ENCODE data around the gene STK10. TPM values are rescaled to one million over a fixed set of nuclear protein-coding genes. Genes with fewer than 3 reads are reported as not detected.

Gene STK10
- total RNA-seq, 2 donors from 2014 or later: 14.3 to 17.9 TPM

DNA sequence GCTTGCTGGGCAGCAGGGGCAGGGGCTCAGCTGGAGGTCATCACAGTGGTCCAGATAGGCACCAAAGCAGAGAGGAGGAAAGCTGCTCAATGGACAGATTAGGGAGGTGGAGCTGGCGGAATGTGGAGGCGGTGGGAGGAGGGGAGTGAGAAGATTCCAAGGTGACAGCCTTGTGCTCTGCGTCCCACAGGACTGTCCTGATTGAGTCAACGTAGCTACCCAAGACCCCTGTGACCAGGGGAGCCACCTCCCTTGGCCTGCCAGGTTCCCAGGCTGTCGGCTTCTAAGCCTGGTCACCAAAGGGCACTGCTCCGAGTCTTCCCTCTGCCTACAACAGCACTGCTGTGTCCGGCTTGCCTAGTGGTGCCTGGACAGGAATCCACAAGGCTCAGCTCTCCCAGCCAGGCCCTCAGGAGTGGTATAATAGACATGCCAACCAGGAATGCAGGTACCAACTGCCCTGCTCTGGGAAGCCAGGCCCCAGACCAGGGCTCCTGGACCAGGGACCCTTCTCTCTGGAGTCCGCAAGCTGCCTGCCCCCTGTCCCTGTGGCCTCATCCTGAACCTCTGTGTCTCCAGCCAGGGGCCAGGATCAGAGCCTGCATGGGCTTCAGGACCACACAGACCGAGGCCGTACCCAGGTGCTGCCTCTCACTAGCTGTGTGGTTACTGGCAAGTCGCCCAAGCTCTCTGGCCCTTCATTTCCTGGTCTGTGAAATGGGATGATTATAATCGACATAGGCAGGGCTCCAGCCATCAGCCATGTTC, 67.9 kb downstream of the STK10 start:
- Histone ChIP-seq H3K4me1 (ENCODE audit: control insufficient read depth, insufficient read depth, low read length) (no peaks in the 10 kb centered on the region), H3K27me3 (ENCODE audit: control insufficient read depth, insufficient read depth, low read length, poor library complexity, severe bottlenecking) (no peaks in the 10 kb centered on the region), H3K4me3 (ENCODE audit: low read length) (no peak overlapping the region), H3K36me3 (ENCODE audit: control insufficient read depth, insufficient read depth, low read length) (peaks cover 3% of the 10 kb centered on the region), H3K9ac (ENCODE audit: extremely low read depth, low read length, poor library complexity, severe bottlenecking) (no peak overlapping the region), H3K9me3 (ENCODE audit: control insufficient read depth, low read length) (no peaks in the 10 kb centered on the region), H3K27ac (ENCODE audit: low read depth, low read length) (no peak overlapping the region)
- peaks cover 10% of the 10 kb centered on the region for H3K36me3 Mint-ChIP-seq (ENCODE audit: low read depth)
- H3K9me3 Mint-ChIP-seq: no peaks in the 10 kb centered on the region
- no peaks in the 10 kb centered on the region for H3K27me3 Mint-ChIP-seq (ENCODE audit: insufficient read depth)
- WGBS, 2 experiments (ENCODE audit: insufficient coverage in 1 of 2, insufficient read length in 1 of 2): 77 to 83% methylated on average over 9 to 12 of the region's 12 CpGs
- peak; percentile 72 for DNase-seq
- H3K27ac Mint-ChIP-seq: no peak overlapping the region
- TF ChIP-seq, protein P1, sequence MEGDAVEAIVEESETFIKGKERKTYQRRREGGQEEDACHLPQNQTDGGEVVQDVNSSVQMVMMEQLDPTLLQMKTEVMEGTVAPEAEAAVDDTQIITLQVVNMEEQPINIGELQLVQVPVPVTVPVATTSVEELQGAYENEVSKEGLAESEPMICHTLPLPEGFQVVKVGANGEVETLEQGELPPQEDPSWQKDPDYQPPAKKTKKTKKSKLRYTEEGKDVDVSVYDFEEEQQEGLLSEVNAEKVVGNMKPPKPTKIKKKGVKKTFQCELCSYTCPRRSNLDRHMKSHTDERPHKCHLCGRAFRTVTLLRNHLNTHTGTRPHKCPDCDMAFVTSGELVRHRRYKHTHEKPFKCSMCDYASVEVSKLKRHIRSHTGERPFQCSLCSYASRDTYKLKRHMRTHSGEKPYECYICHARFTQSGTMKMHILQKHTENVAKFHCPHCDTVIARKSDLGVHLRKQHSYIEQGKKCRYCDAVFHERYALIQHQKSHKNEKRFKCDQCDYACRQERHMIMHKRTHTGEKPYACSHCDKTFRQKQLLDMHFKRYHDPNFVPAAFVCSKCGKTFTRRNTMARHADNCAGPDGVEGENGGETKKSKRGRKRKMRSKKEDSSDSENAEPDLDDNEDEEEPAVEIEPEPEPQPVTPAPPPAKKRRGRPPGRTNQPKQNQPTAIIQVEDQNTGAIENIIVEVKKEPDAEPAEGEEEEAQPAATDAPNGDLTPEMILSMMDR (conservative IDR thresholded peaks at IDR 0.05): no peak
- no peak overlapping the region for H3K4me3 Mint-ChIP-seq
- H3K4me1 Mint-ChIP-seq: no peaks in the 10 kb centered on the region

DNA sequence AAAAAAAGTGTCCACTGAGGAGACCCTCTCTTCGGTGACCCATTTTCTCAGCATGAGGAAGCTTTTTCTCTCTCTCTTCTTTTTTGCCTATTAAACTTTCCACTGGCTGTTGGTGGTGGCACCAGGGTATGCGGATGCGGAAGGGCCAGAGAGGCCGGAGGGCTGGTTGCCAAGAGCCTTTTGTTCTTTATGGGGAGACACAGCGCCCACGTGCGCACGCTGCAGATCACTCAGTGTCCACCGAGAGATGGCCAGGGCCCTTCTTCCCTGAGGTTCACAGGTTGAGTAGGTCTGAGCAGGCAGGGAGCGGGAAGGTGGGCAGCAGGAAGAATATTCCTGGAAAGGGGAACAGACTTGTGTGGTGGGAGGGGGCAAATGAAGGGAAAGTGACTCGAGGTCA, 69.1 kb downstream of the STK10 start:
- no peaks in the 10 kb centered on the region for H3K27me3 Mint-ChIP-seq (ENCODE audit: insufficient read depth)
- H3K4me3 ChIP-seq (ENCODE audit: low read length): no peak overlapping the region
- peaks cover 3% of the 10 kb centered on the region for H3K36me3 ChIP-seq (ENCODE audit: control insufficient read depth, insufficient read depth, low read length)
- H3K9ac ChIP-seq (ENCODE audit: extremely low read depth, low read length, poor library complexity, severe bottlenecking): no peak overlapping the region
- H3K4me1 ChIP-seq (ENCODE audit: control insufficient read depth, insufficient read depth, low read length): no peaks in the 10 kb centered on the region
- DNase-seq: no peak
- H3K4me1 Mint-ChIP-seq: no peaks in the 10 kb centered on the region
- TF ChIP-seq, protein P1 (conservative IDR thresholded peaks at IDR 0.05): no peak
- no peak overlapping the region for H3K27ac Mint-ChIP-seq
- no peaks in the 10 kb centered on the region for H3K9me3 Mint-ChIP-seq
- no peaks in the 10 kb centered on the region for H3K9me3 ChIP-seq (ENCODE audit: control insufficient read depth, low read length)
- WGBS, 2 experiments (ENCODE audit: insufficient coverage in 1 of 2, insufficient read length in 1 of 2): 94 to 95% methylated on average over 7 to 11 of the region's 11 CpGs
- peaks cover 15% of the 10 kb centered on the region for H3K36me3 Mint-ChIP-seq (ENCODE audit: low read depth)
- no peaks in the 10 kb centered on the region for H3K27me3 ChIP-seq (ENCODE audit: control insufficient read depth, insufficient read depth, low read length, poor library complexity, severe bottlenecking)
- H3K27ac ChIP-seq (ENCODE audit: low read depth, low read length): no peak overlapping the region
- no peak overlapping the region for H3K4me3 Mint-ChIP-seq

DNA sequence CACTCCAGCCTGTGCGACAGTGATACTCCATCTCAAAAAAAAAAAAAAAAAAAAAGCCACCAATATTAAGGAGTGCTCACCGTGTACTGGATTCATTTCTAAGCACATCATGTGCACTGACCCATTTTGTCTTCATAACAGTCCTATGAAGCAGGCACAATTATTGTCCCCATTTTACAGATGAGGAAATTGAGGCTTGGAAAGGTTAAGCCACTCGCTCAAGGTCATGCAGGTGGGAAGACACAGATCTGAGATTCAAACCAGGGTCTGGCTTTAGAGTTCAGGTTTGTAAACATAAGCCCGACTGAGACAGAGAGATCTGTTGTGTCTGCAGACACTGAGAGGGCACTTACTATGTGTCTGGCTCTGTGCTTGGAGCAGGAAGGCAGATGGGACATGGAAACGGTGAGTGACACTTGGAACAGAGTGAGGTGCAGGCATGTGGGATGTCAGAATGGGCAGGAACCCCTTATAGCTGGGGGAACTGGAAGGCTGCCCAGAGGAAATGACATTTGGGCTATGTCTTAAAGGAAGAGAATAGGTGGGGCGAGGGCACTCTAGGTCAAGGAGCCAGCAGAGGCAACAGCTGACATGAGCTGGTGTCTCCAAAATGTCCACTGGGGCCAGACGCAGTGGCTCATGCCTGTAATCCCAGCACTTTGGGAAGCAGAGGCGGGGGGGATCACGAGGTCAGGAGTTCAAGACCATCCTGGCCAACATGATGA, 69.9 kb downstream of the STK10 start:
- Histone ChIP-seq H3K4me3 (ENCODE audit: low read length) (no peak overlapping the region), H3K27ac (ENCODE audit: low read depth, low read length) (no peak overlapping the region), H3K9me3 (ENCODE audit: control insufficient read depth, low read length) (no peaks in the 10 kb centered on the region), H3K27me3 (ENCODE audit: control insufficient read depth, insufficient read depth, low read length, poor library complexity, severe bottlenecking) (no peaks in the 10 kb centered on the region), H3K36me3 (ENCODE audit: control insufficient read depth, insufficient read depth, low read length) (peaks cover 3% of the 10 kb centered on the region), H3K9ac (ENCODE audit: extremely low read depth, low read length, poor library complexity, severe bottlenecking) (no peak overlapping the region), H3K4me1 (ENCODE audit: control insufficient read depth, insufficient read depth, low read length) (no peaks in the 10 kb centered on the region)
- Mint-ChIP-seq H3K4me1 (no peaks in the 10 kb centered on the region), H3K36me3 (ENCODE audit: low read depth) (peaks cover 15% of the 10 kb centered on the region), H3K4me3 (no peak overlapping the region), H3K27ac (no peak overlapping the region), H3K27me3 (ENCODE audit: insufficient read depth) (no peaks in the 10 kb centered on the region), H3K9me3 (no peaks in the 10 kb centered on the region)
- WGBS, 2 experiments (ENCODE audit: insufficient coverage in 1 of 2, insufficient read length in 1 of 2): 92 to 97% methylated on average over 6 to 9 of the region's 9 CpGs
- TF ChIP-seq, protein P1 (conservative IDR thresholded peaks at IDR 0.05): no peak
- no peak for DNase-seq
